IMR-90 (cell line): ENCODE results near the gene HHIPL1.
"Not testable (repeated sequence)": the region's sequence is repeated elsewhere in the genome, so short reads cannot be mapped to it uniquely, and the experiment has no call there.

Experiments used
- BHLHE40 ChIP-seq: fragments of 150-350 bp; IDR thresholded peaks from 2 replicates; pipeline ENCODE4 v1.6.1; 2016; ENCODE audit warnings: mild to moderate bottlenecking, low read depth, low read length
- CEBPB ChIP-seq: IDR thresholded peaks from 2 replicates; pipeline ENCODE4 v1.6.1; 2012; ENCODE audit warnings: low read depth, low read length, improper control_type of control experiment
- CTCF ChIP-seq: conservative IDR thresholded peaks from 2 replicates; pipeline ENCODE4 v1.5.1; 2012; ENCODE audit warnings: mild to moderate bottlenecking, low read depth, low read length, improper control_type of control experiment
- MAZ ChIP-seq: IDR thresholded peaks from 2 replicates; pipeline ENCODE4 v1.6.1; 2012; ENCODE audit warnings: low read depth, mild to moderate bottlenecking, low read length, improper control_type of control experiment, moderate library complexity, borderline replicate concordance
- MXI1 ChIP-seq: IDR thresholded peaks from 2 replicates; pipeline ENCODE4 v1.6.1; 2012; ENCODE audit warnings: low read depth, mild to moderate bottlenecking, low read length, moderate library complexity, borderline replicate concordance
- NFE2L2 ChIP-seq: fragments of 150-350 bp; IDR thresholded peaks from 2 replicates; pipeline ENCODE4 v1.6.1; 2016; ENCODE audit warnings: low read depth, mild to moderate bottlenecking, low read length
- POLR2A ChIP-seq: IDR thresholded peaks from 2 replicates; pipeline ENCODE4 v1.6.1; 2012; ENCODE audit warnings: mild to moderate bottlenecking, low read depth, low read length
- RAD21 ChIP-seq: IDR thresholded peaks from 2 replicates; pipeline ENCODE4 v1.6.1; 2012; ENCODE audit warnings: low read length, improper control_type of control experiment
- RCOR1 ChIP-seq: IDR thresholded peaks from 2 replicates; pipeline ENCODE4 v1.6.1; 2012; ENCODE audit warnings: mild to moderate bottlenecking, low read length, improper control_type of control experiment; ENCODE audit not compliant: insufficient replicate concordance
- RFX5 ChIP-seq: IDR thresholded peaks from 2 replicates; pipeline ENCODE4 v1.8.0; 2012; ENCODE audit warnings: low read depth, mild to moderate bottlenecking, low read length, moderate library complexity
- SMC3 ChIP-seq: fragments of 150-350 bp; IDR thresholded peaks from 2 replicates; pipeline ENCODE4 v1.6.1; 2016; ENCODE audit warnings: low read depth, mild to moderate bottlenecking, antibody characterized with exemption, low read length, moderate library complexity
- USF2 ChIP-seq: fragments of 150-350 bp; IDR thresholded peaks from 2 replicates; pipeline ENCODE4 v1.6.1; 2017; ENCODE audit warnings: mild to moderate bottlenecking, antibody characterized with exemption, low read length, low read depth
- TF ChIP-seq, protein P1 (sequence below): fragments of 150-350 bp; IDR thresholded peaks from 2 replicates; pipeline ENCODE4 v1.6.1; 2016; ENCODE audit warnings: low read depth, mild to moderate bottlenecking, low read length, moderate library complexity, borderline replicate concordance

DNA sequence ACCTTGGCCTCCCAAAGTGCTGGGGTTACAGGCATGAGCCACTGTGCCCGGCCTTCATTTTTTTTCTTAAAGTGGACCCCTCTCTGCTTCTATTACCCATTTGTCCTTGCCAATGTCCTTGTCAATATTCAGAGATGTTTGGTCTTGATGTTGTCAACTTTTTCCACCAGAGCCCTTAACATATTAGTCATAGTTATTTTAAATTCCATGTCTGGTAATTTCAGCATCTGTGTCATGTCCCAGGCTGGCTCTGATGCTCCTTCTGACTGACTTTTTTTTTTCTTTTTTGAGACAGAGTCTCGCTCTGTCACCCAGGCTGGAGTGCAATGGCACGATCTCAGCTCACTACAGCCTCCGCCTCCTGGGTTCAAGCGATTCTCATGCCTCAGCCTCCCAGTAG is 2.2 kb upstream of the HHIPL1 start:
- not testable (repeated sequence) for TF ChIP-seq NFE2L2, CTCF, POLR2A, SMC3, RAD21, BHLHE40, RFX5, RCOR1, CEBPB, USF2, MXI1, MAZ
- TF ChIP-seq, protein P1, sequence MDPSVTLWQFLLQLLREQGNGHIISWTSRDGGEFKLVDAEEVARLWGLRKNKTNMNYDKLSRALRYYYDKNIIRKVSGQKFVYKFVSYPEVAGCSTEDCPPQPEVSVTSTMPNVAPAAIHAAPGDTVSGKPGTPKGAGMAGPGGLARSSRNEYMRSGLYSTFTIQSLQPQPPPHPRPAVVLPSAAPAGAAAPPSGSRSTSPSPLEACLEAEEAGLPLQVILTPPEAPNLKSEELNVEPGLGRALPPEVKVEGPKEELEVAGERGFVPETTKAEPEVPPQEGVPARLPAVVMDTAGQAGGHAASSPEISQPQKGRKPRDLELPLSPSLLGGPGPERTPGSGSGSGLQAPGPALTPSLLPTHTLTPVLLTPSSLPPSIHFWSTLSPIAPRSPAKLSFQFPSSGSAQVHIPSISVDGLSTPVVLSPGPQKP, result not testable (repeated sequence)
